H1 (cell line): ENCODE results near the gene ATP13A2. TPM values are rescaled to one million over a fixed set of nuclear protein-coding genes. Genes with fewer than 3 reads are reported as not detected.
A peak's percentile ranks its signal among the peaks of the same experiment; 100 is the strongest.

Source experiments
- BACH1 ChIP-seq: IDR thresholded peaks from 2 replicates; pipeline ENCODE4 v1.6.1; 2012; ENCODE audit warnings: low read length, improper control_type of control experiment
- CBX8 ChIP-seq: fragments of 300-800, 300-1000 bp; sonication (generic); IDR thresholded peaks from 2 replicates; pipeline ENCODE4 v1.7.1; 2016; ENCODE audit warnings: low read depth, low read length, borderline replicate concordance
- CHD7 ChIP-seq: fragments of 300-600 bp; sonication (generic); IDR thresholded peaks from 2 replicates; pipeline ENCODE4 v1.7.1; 2012; ENCODE audit warnings: low read length, moderate library complexity, mild to moderate bottlenecking, inconsistent platforms; ENCODE audit not compliant: insufficient replicate concordance
- EGR1 ChIP-seq: IDR thresholded peaks from 2 replicates; pipeline ENCODE4 v1.6.1; 2011; ENCODE audit warnings: low read depth, low read length, borderline replicate concordance
- EP300 ChIP-seq, 2 experiments: IDR thresholded peaks; 1 replicate in 1 of 2; 2 replicates in 1 of 2; pipeline ENCODE4 v1.6.1; 2011 to 2012; ENCODE audit warnings: low read depth in 2 of 2, low read length in 2 of 2, mild to moderate bottlenecking in 2 of 2, borderline replicate concordance in 1 of 2, inconsistent platforms in 1 of 2, moderate library complexity in 1 of 2
- GTF2F1 ChIP-seq: IDR thresholded peaks from 2 replicates; pipeline ENCODE4 v1.6.1; 2012; ENCODE audit warnings: low read depth, low read length, improper control_type of control experiment, borderline replicate concordance
- JUN ChIP-seq: IDR thresholded peaks from 2 replicates; pipeline ENCODE4 v1.6.1; 2011; ENCODE audit warnings: low read depth, mild to moderate bottlenecking, improper control_type of control experiment, low read length
- KDM5A ChIP-seq: fragments of 200-600 bp; IDR thresholded peaks from 2 replicates; pipeline ENCODE4 v1.7.1; 2012; ENCODE audit warnings: mild to moderate bottlenecking, low read length, inconsistent platforms, mixed read lengths
- POLR2A ChIP-seq, 2 experiments: IDR thresholded peaks; 1 replicate in 1 of 2; 2 replicates in 1 of 2; pipeline ENCODE4 v1.6.1; 2011; ENCODE audit warnings: low read depth in 2 of 2, low read length in 2 of 2, mild to moderate bottlenecking in 2 of 2; ENCODE audit errors: control extremely low read depth in 1 of 2
- SIRT6 ChIP-seq: IDR thresholded peaks from one replicate; pipeline ENCODE4 v1.7.1; 2012; ENCODE audit warnings: low read length, inconsistent platforms
- SP2 ChIP-seq: IDR thresholded peaks from 2 replicates; pipeline ENCODE4 v1.6.1; 2012; ENCODE audit warnings: mild to moderate bottlenecking, low read length, inconsistent platforms
- polyA plus RNA-seq, 7 experiments: library from polyadenylated mRNA; depleted of rRNA in 3 of 7; stranded (reverse) in 5 of 7; unstranded in 2 of 7; fragments of >200 nt in 5 of 7; fragments of 200-250 nt in 2 of 7; gene quantifications; 1 replicate in 5 of 7; 2 replicates in 1 of 7; 4 replicates in 1 of 7; pipeline versions ENCODE4 v1.2.1 to v1.2.3, GENCODE V29; 2011 to 2013; ENCODE audit warnings: missing spikeins in 2 of 7, mixed read lengths in 2 of 7
- total RNA-seq: library from RNA; stranded (reverse); fragmentation: NEBNext Ultra II Directional; extraction: Animal tissue kit (Norgen Biotek cat#: 25700); gene quantifications from 2 replicates; pipeline ENCODE4 v1.2.1, GENCODE V29; 2021

ATP13A2 gene
- total and polyA plus RNA-seq, 2 of the 8 experiments (the other 6 are each of a cell fraction or from before 2014, with no cell fraction given): 82.1 to 83.6 TPM

GRCh38 chr1:17053685-17054410 is 42.1 kb upstream of the ATP13A2 start, which contains the start of gene SDHB (continued):
- TF ChIP-seq CHD7 (no peak), SP2 (0 out of 2 replicates have a peak, but pooled peaks have one; percentile 13), KDM5A (peak; percentile 90), JUN (no peak), CBX8 (no peak), GTF2F1 (no peak), EP300 (IDR thresholded peaks at IDR 0.05; ENCODE audit: borderline replicate concordance in 1 of 2, low read depth in 2 of 2, low read length in 2 of 2) (peak in 1 of 2 experiments; percentile 79; a peak in 2 of 3 replicates), SIRT6 (no peak), EGR1 (no peak), BACH1 (peak; percentile 98), POLR2A (IDR thresholded peaks at IDR 0.05; ENCODE audit: control extremely low read depth in 1 of 2, low read depth in 2 of 2, low read length in 2 of 2) (peak in 1 of 2 experiments; percentile 19; a peak in 1 of 3 replicates)
